HepG2 (cell line): ENCODE results near the gene MINDY2. TPM values are rescaled to one million over a fixed set of nuclear protein-coding genes. Genes with fewer than 3 reads are reported as not detected.

ENCODE experiments used
- ATAC-seq: fragments of 200-7000 bp; cut with Tn5 transposase; 3 replicates; pipeline ENCODE4 v1.9.1; 2020; ENCODE audit warnings: mild to moderate bottlenecking, moderate library complexity
- BruUV-seq: library from RNA; stranded (reverse); fragments of 400-500 nt; replicated peaks from 2 replicates; lab custom pipeline; 2021; lab: Mats Ljungman, UMichigan
- CTCF ChIA-PET: fragments of 300-600 bp; formaldehyde crosslinking; extraction: SDS; loops from one replicate; lab custom pipeline; 2021; ENCODE audit warnings: low total read pairs, inconsistent platforms, low intra/inter-chr PET ratio; lab: Yijun Ruan, JAX
- POLR2A ChIA-PET: fragments of 350-600 bp; sonication (Branson Sonifier 250); formaldehyde crosslinking; loops from one replicate; lab custom pipeline; 2020; ENCODE audit warnings: antibody characterized with exemption, inconsistent platforms; lab: Yijun Ruan, JAX
- DNase-seq: peaks from one replicate; pipeline ENCODE4 v3.0.0-alpha.2; 2015; ENCODE audit warnings: low spot score
- FAIRE-seq: peaks from 3 replicates; lab custom pipeline; 2011; peaks lifted over from hg19 to GRCh38; lab: Jason Lieb, UNC
- H2AFZ ChIP-seq: one replicate; pipeline ENCODE4 v1.6.1; 2011; ENCODE audit warnings: low read length, inconsistent platforms
- H3K27ac ChIP-seq: fragments of 300-600 bp; 3 replicates; pipeline ENCODE4 v1.8.0; 2011; ENCODE audit warnings: mixed run types, mild to moderate bottlenecking, mixed read lengths, low read length, inconsistent platforms; ENCODE audit not compliant: insufficient read depth; ENCODE audit errors: extremely low read length
- H3K27me3 ChIP-seq, 2 experiments: fragments of 200-600 bp in 1 of 2; 2 replicates in 1 of 2; 3 replicates in 1 of 2; pipeline versions ENCODE4 v1.6.0 to v1.8.0; 2011; ENCODE audit warnings: low read length in 2 of 2, mild to moderate bottlenecking in 2 of 2, moderate library complexity in 2 of 2, inconsistent platforms in 1 of 2; ENCODE audit not compliant: insufficient read depth in 2 of 2, control insufficient read depth in 1 of 2
- H3K36me3 ChIP-seq, 2 experiments: fragments of 200-600 bp in 1 of 2; replicated peaks in 1 of 2; 2 replicates in 1 of 2; 3 replicates in 1 of 2; pipeline versions ENCODE4 v1.5.1 to v1.8.0; 2011; ENCODE audit warnings: low read length in 2 of 2, inconsistent platforms in 1 of 2; ENCODE audit not compliant: insufficient read depth in 2 of 2, control insufficient read depth in 1 of 2
- H3K4me1 ChIP-seq: 2 replicates; pipeline ENCODE4 v1.5.1; 2012; ENCODE audit warnings: low read length, inconsistent platforms; ENCODE audit not compliant: insufficient read depth
- H3K4me2 ChIP-seq: 2 replicates; pipeline ENCODE4 v1.6.0; 2011; ENCODE audit warnings: low read depth, low read length, inconsistent platforms
- H3K4me3 ChIP-seq, 3 experiments: fragments of 200-600 bp in 1 of 3; sonication (generic), shearing (Covaris generic) in 1 of 3; replicated peaks in 1 of 3; 2 replicates each; pipeline ENCODE4 v1.5.1; 2011 to 2016; ENCODE audit warnings: low read length in 3 of 3, inconsistent platforms in 2 of 3, low read depth in 2 of 3, mild to moderate bottlenecking in 2 of 3, control low read depth in 1 of 3, mixed read lengths in 1 of 3; ENCODE audit not compliant: insufficient read depth in 1 of 3
- H3K79me2 ChIP-seq: one replicate; pipeline ENCODE4 v1.6.1; 2011; ENCODE audit warnings: low read length, inconsistent platforms; ENCODE audit not compliant: insufficient read depth
- H3K9ac ChIP-seq: 2 replicates; pipeline ENCODE4 v1.6.0; 2011; ENCODE audit warnings: mild to moderate bottlenecking, low read depth, low read length, inconsistent platforms; ENCODE audit not compliant: insufficient read depth
- H3K9me3 ChIP-seq: 2 replicates; pipeline ENCODE4 v1.5.1; 2012; ENCODE audit warnings: mild to moderate bottlenecking, low read length
- H4K20me1 ChIP-seq: 2 replicates; pipeline ENCODE4 v1.6.0; 2011; ENCODE audit warnings: inconsistent platforms, mild to moderate bottlenecking, low read length, moderate library complexity; ENCODE audit not compliant: insufficient read depth
- ADNP ChIP-seq: sonication (generic); formaldehyde crosslinking; IDR thresholded peaks from 2 replicates; pipeline ENCODE4 v1.4.0; 2020; ENCODE audit warnings: missing genetic modification reagents
- AKAP8 ChIP-seq: sonication (generic); formaldehyde crosslinking; IDR thresholded peaks from 2 replicates; pipeline ENCODE4 v1.5.1; 2020; ENCODE audit warnings: mild to moderate bottlenecking, missing genetic modification reagents
- ARNTL ChIP-seq: sonication (generic); formaldehyde crosslinking; IDR thresholded peaks from 2 replicates; pipeline ENCODE4 v1.4.0; 2020; ENCODE audit warnings: mild to moderate bottlenecking, missing genetic modification reagents
- BHLHE40 ChIP-seq: IDR thresholded peaks from 2 replicates; pipeline ENCODE4 v1.6.1; 2011; ENCODE audit warnings: low read length, improper control_type of control experiment
- FOXA1 ChIP-seq, 2 experiments: fragments of 450-650 bp in 1 of 2; sonication (generic) in 1 of 2; formaldehyde crosslinking in 1 of 2; IDR thresholded peaks; 2 replicates each; pipeline versions ENCODE4 v1.4.0 to v1.6.1; 2016 to 2020; ENCODE audit warnings: missing genetic modification reagents in 1 of 2
- FOXM1 ChIP-seq: sonication (generic); formaldehyde crosslinking; IDR thresholded peaks from 2 replicates; pipeline ENCODE4 v1.5.0; 2020; ENCODE audit warnings: missing genetic modification reagents
- HNF4A ChIP-seq: sonication (generic); formaldehyde crosslinking; IDR thresholded peaks from 2 replicates; pipeline ENCODE4 v1.4.0; 2020; ENCODE audit warnings: missing genetic modification reagents
- HOMEZ ChIP-seq: IDR thresholded peaks from 2 replicates; pipeline ENCODE4 v1.6.1; 2016; ENCODE audit warnings: low read depth
- POGK ChIP-seq: sonication (generic); formaldehyde crosslinking; conservative IDR thresholded peaks from 2 replicates; pipeline ENCODE4 v1.8.0; 2022; ENCODE audit warnings: mild to moderate bottlenecking, moderate library complexity, missing genetic modification reagents
- SIN3B ChIP-seq: fragments of 150-350 bp; IDR thresholded peaks from 2 replicates; pipeline ENCODE4 v1.6.1; 2014; ENCODE audit warnings: low read length
- SNRNP70 ChIP-seq: fragments of 200-400 bp; formaldehyde crosslinking; IDR thresholded peaks from 2 replicates; pipeline ENCODE4 v1.6.1; 2017; ENCODE audit warnings: mild to moderate bottlenecking, low read depth, low read length, moderate library complexity
- SOX13 ChIP-seq, 3 experiments: fragments of 450-650 bp in 1 of 3; sonication (generic) in 1 of 3; formaldehyde crosslinking in 1 of 3; IDR thresholded peaks in 2 of 3; conservative IDR thresholded peaks in 1 of 3; 2 replicates each; pipeline versions ENCODE4 v1.5.0 to v1.6.1; 2016 to 2020; ENCODE audit warnings: antibody characterized with exemption in 1 of 3, mild to moderate bottlenecking in 1 of 3, missing compliant biosample characterization in 1 of 3, missing genetic modification reagents in 1 of 3, moderate library complexity in 1 of 3
- SOX5 ChIP-seq: IDR thresholded peaks from 2 replicates; pipeline ENCODE4 v1.6.1; 2016; ENCODE audit warnings: borderline replicate concordance
- SOX6 ChIP-seq, 2 experiments: fragments of 450-650 bp in 1 of 2; sonication (generic) in 1 of 2; formaldehyde crosslinking in 1 of 2; IDR thresholded peaks; 2 replicates each; pipeline versions ENCODE4 v1.4.0 to v1.6.1; 2017 to 2020; ENCODE audit warnings: antibody characterized with exemption in 1 of 2, mild to moderate bottlenecking in 1 of 2, missing genetic modification reagents in 1 of 2
- TEAD3 ChIP-seq: optimal IDR thresholded peaks from 2 replicates; pipeline ENCODE3; 2016; ENCODE audit warnings: borderline replicate concordance
- ZBTB38 ChIP-seq: sonication (generic); formaldehyde crosslinking; IDR thresholded peaks from 2 replicates; pipeline ENCODE4 v1.5.1; 2020; ENCODE audit warnings: mild to moderate bottlenecking, missing genetic modification reagents
- ZFP90 ChIP-seq: sonication (generic); formaldehyde crosslinking; IDR thresholded peaks from 2 replicates; pipeline ENCODE4 v1.8.0; 2022; ENCODE audit warnings: missing genetic modification reagents, mild to moderate bottlenecking, inconsistent platforms, borderline replicate concordance
- ZMYM4 ChIP-seq: sonication (generic); formaldehyde crosslinking; IDR thresholded peaks from 2 replicates; pipeline ENCODE4 v1.8.1; 2023; ENCODE audit warnings: mild to moderate bottlenecking, missing genetic modification reagents
- ZNF17 ChIP-seq: sonication (generic); formaldehyde crosslinking; IDR thresholded peaks from 2 replicates; pipeline ENCODE4 v1.5.0; 2020; ENCODE audit warnings: mild to moderate bottlenecking, missing genetic modification reagents
- ZNF580 ChIP-seq: IDR thresholded peaks from 2 replicates; pipeline ENCODE4 v1.6.1; 2016; ENCODE audit warnings: low read depth, borderline replicate concordance
- ZNF747 ChIP-seq: sonication (generic); formaldehyde crosslinking; IDR thresholded peaks from 2 replicates; pipeline ENCODE4 v1.8.1; 2023; ENCODE audit warnings: missing genetic modification reagents, mild to moderate bottlenecking, borderline replicate concordance
- WGBS: methylation state at CpG from one replicate; pipeline ENCODE4 v1.1.6; 2017; ENCODE audit warnings: low lambda C conversion rate; 5-methylcytosine and 5-hydroxymethylcytosine counted together
- in situ Hi-C: cut with HindIII; loops from 2 replicates; pipeline ENCODE4 v1.10.0; 2017; ENCODE audit warnings: low pct_unique_long_range_greater_than_20kb; ENCODE audit not compliant: extremely low pct_ligation_motif_present
- intact Hi-C: fragments of 100-400 bp; cut with micrococcal nuclease; formaldehyde crosslinking; loops from one replicate; pipeline ENCODE4 v1.10.0; 2022; ENCODE audit not compliant: unreplicated experiment
- polyA plus RNA-seq, 8 experiments: library from polyadenylated mRNA; depleted of rRNA in 3 of 8; stranded (reverse) in 7 of 8; unstranded in 1 of 8; fragments of >200 nt; fragmentation: Illumina TruSeq in 4 of 8; extraction: Trizol in 4 of 8; gene quantifications; 2 replicates each; pipeline versions ENCODE4 v1.2.1 to v1.2.3, GENCODE V29; 2011 to 2016; ENCODE audit warnings: low read depth in 4 of 8, missing spikeins in 1 of 8, mixed read lengths in 1 of 8; ENCODE audit not compliant: insufficient read depth in 1 of 8
- total RNA-seq, 5 experiments: library from RNA; depleted of rRNA; stranded (reverse); fragments of >200 nt; fragmentation: Illumina TruSeq; extraction: Trizol; gene quantifications; 2 replicates each; pipeline ENCODE4 v1.2.3, GENCODE V29; 2016; ENCODE audit warnings: low read depth in 1 of 5

Gene MINDY2
- total and polyA plus RNA-seq, 2 of the 13 experiments (the other 11 are each of a cell fraction or from before 2014, with no cell fraction given) = 7.2 to 12.6 TPM

- H4K20me1 ChIP-seq = no peaks in the 10 kb centered on the region
- H3K4me1 ChIP-seq = peaks cover 18% of the 10 kb centered on the region
- no peaks in the 10 kb centered on the region for H3K27me3 ChIP-seq
- FAIRE-seq (peak; percentile 46), ATAC-seq (peak; percentile 73), DNase-seq (peak; percentile 73)
- H2AFZ ChIP-seq = no peak overlapping the region
- WGBS = 42% methylated on average over 6 of the region's 6 CpGs
- peak overlapping the region; percentile 14; the same call in 1 of the 2 replicates for H3K4me2 ChIP-seq
- no peak overlapping the region for H3K9ac ChIP-seq
- BruUV-seq = no TSS peak
- H3K79me2 ChIP-seq = peaks cover 7% of the 10 kb centered on the region
- no peak overlapping the region for H3K4me3 ChIP-seq
- peak overlapping the region; percentile 39 for H3K27ac ChIP-seq
- ChIA-PET CTCF (no interaction called here), POLR2A (interaction anchor here (1.7 kb wide), 1 partner anchor 23 kb away, joined by 15 read pairs; the partner anchor contains the start of gene MINDY2)
- peaks cover 1 to 13% of the 10 kb centered on the region in 2 experiments; a peak in 3 of 5 replicates for H3K36me3 ChIP-seq
- no peaks in the 10 kb centered on the region for H3K9me3 ChIP-seq
- in situ Hi-C loops (no loop called here), intact Hi-C loops (no loop called here)
- TF ChIP-seq ZBTB38 (CRISPR knock-in tag) = 0 out of 2 replicates have a peak, but pooled peaks have one; percentile 16
- TF ChIP-seq AKAP8 (CRISPR knock-in tag) = no peak
- peak; percentile 53 for TF ChIP-seq HNF4A (CRISPR knock-in tag)
- TF ChIP-seq ARNTL (CRISPR knock-in tag) = peak; percentile 89
- no peak for TF ChIP-seq FOXM1 (CRISPR knock-in tag)
- no peak for TF ChIP-seq SIN3B
- TF ChIP-seq SOX13 (IDR thresholded peaks at IDR 0.05) = no peak
- 0 out of 4 replicates have a peak, but pooled peaks of 1 of the 2 experiments have one; percentile 44 for TF ChIP-seq SOX13 (CRISPR knock-in tag; conservative IDR thresholded peaks at IDR 0.05 in 1 of 2, IDR thresholded peaks at IDR 0.05 in 1 of 2)
- peak; percentile 63; the same call in 1 of the 2 replicates for TF ChIP-seq SOX5 (CRISPR knock-in tag)
- no peak for TF ChIP-seq ZNF17 (CRISPR knock-in tag)
- TF ChIP-seq BHLHE40 = peak; percentile 63
- no peak for TF ChIP-seq ZNF747 (CRISPR knock-in tag)
- no peak for TF ChIP-seq ZFP90 (CRISPR knock-in tag)
- no peak for TF ChIP-seq SNRNP70
- no peak for TF ChIP-seq SOX6 (IDR thresholded peaks at IDR 0.05)
- TF ChIP-seq SOX6 (CRISPR knock-in tag; IDR thresholded peaks at IDR 0.05) = peak; percentile 57
- no peak for TF ChIP-seq POGK (CRISPR knock-in tag)
- TF ChIP-seq HOMEZ (CRISPR knock-in tag) = peak; percentile 56; the same call in 1 of the 2 replicates
- TF ChIP-seq TEAD3 = peak; percentile 75
- no peak for TF ChIP-seq FOXA1 (IDR thresholded peaks at IDR 0.05)
- 0 out of 2 replicates have a peak, but pooled peaks have one; percentile 15 for TF ChIP-seq FOXA1 (CRISPR knock-in tag; IDR thresholded peaks at IDR 0.05)
- no peak for TF ChIP-seq ZMYM4 (CRISPR knock-in tag)
- no peak for TF ChIP-seq ADNP
- TF ChIP-seq ZNF580 (CRISPR knock-in tag) = no peak
Measured at GRCh38 chr15:58793862-58794261, 22.8 kb downstream of the MINDY2 start.
